ENCODE results near the gene CAMK2B. TPM values are rescaled to one million over a fixed set of nuclear protein-coding genes. Genes with fewer than 3 reads are reported as not detected.

The CAMK2B gene
- total RNA-seq, 1 donor from 2014 or later: not detected

DNA sequence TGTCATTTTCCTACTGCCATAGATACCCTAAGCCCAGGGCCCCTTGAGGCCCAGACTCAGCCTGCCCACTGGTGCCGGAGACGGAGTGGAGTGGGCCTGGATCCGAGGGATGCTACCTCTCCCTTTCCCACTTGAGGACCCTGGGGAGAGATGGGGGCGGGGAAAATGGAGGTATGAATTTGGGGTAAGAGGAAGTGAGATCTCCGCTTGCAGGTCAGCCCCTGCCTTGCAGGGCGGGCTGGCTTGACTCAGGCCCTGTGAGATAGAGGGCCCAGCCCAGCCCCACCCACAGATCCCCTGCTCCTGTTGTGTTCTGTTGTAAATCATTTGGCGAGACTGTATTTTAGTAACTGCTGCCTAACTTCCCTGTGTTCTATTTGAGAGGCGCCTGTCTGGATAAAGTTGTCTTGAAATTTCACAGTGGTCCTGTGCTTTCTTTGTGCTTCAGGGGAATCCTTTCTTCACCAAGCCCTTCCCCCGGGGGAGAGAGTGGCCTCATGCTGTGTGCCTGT, 111.5 kb downstream of the CAMK2B start:
- no peak overlapping the region for H3K4me3 ChIP-seq (ENCODE audit: low read depth, low read length)
- no peak for TF ChIP-seq CTCF (conservative IDR thresholded peaks at IDR 0.05; ENCODE audit: low read depth, low read length)
- DNase-seq (ENCODE audit: low read depth): no peak

DNA sequence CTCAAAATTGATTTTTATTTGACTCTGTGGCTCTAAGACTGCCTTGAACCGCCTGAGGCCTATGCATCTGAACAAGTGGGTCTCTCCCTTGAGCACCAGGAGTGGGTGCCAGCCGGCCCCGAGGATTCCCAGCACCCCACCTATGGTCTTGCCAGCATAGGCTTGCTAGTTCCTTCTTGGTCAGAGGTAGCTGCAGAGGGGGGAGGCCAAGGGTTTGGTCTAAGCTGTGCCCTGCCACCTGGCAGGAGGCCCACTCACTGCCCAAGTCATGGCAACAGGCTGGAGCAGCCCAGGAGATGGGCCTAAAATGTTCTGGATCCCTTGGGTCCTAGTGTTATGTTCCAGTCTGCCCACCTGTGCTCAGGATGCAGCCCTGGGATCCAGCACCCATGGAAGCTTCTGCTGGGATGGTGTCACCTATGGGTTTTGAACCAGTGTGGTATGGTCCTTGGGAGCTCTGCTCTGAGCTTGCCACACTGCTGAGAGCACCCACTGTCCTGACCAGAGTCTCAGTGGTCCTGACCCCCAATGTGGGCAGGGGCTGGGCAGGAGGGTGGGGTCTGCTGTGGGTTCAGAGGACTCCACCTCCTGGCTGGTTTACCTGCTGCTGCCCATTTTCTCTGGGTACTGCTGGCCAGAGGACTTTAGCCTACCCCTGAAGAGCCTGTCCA, 112.1 kb downstream of the CAMK2B start:
- no peak for TF ChIP-seq CTCF (conservative IDR thresholded peaks at IDR 0.05; ENCODE audit: low read depth, low read length)
- no peak overlapping the region for H3K4me3 ChIP-seq (ENCODE audit: low read depth, low read length)
- no peak for DNase-seq (ENCODE audit: low read depth)

DNA sequence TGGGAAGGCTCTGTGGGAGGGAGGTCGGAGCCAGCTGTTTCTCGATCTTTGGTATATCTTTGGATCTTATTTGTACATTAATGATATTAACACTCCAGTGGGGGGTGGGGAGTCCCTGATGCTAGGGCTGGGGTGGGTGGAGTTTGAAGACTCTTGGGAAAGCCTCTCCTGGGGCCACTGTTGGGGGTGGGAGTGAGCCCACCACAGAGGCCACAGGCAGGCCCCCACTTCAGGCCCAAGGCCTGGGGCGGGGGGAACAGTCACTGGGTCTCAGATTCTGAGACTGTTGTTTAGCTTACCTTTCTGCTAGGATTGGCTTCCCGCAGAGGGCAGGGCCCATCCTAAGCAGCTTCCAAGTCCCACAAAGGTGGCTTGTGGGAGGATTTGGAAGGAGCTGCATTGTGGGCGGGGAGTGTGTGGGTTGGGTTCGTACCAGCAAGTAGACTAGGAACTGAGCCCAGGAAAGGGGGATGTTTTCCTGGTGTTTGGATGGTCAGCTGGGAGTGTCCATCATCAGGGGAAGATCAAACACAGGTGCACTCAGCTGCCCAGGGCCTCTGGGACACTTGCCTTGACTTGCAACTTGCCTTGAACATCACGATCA, 112.7 kb downstream of the CAMK2B start:
- no peak for TF ChIP-seq CTCF (conservative IDR thresholded peaks at IDR 0.05; ENCODE audit: low read depth, low read length)
- H3K4me3 ChIP-seq (ENCODE audit: low read depth, low read length): no peak overlapping the region
- DNase-seq (ENCODE audit: low read depth): no peak

GRCh38 chr7:44212018-44212417, 113.4 kb downstream of the CAMK2B start:
- no peak for DNase-seq (ENCODE audit: low read depth)
- no peak for TF ChIP-seq CTCF (conservative IDR thresholded peaks at IDR 0.05; ENCODE audit: low read depth, low read length)

DNA sequence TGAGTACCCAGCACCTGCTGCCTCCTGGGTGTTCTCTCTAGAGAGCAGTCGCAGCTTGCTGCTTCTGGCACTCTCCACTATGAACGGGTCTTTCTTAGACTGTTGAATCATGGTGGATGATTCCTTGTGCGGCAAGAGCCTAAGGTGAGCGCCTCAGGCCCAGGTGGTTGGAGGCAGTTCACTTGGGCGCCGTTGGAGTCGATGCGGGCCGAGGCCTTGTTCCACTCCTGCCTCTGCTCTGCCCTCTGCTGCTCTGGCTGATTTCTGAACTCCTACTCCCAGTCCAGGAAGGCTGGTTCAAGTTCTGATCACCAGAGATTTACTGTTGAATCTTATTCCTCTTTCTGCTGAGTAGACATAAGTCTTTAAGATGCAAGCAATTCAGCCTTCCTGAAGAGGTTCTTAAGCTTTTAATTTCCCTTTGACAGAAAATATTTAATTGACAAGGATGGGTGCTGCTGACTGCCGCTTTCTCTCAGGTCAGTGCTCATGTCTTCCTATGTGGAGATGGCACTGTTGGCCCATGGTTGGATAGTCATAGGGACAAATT, 114.2 kb downstream of the CAMK2B start:
- DNase-seq (ENCODE audit: low read depth): no peak
- no peak overlapping the region for H3K4me3 ChIP-seq (ENCODE audit: low read depth, low read length)
- no peak for TF ChIP-seq CTCF (conservative IDR thresholded peaks at IDR 0.05; ENCODE audit: low read depth, low read length)

More at GRCh38 chr7:44212018-44212417, 113.4 kb downstream of the CAMK2B start:
- no peak overlapping the region for H3K4me3 ChIP-seq (ENCODE audit: low read depth, low read length)

DNA sequence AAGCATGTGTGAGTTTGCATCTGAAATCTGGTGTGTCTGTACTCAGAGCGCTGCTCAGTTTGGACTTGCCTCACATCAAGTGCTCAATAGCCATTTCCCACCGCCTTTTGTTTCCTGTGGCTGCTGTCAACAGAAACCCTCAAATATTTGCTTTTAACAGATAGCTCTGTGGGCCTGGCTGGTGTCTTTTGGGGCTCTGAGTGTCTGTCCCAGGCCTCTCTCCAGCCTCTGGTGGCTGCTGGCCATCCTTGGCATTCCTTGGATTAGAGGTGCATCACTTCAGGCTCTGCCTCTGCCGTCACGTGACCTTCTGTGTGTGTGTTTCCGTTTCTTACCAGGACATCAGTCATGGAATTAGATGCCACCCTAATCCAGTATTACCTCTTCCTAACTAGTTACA, 115.3 kb downstream of the CAMK2B start:
- TF ChIP-seq CTCF (conservative IDR thresholded peaks at IDR 0.05; ENCODE audit: low read depth, low read length): no peak
- no peak overlapping the region for H3K4me3 ChIP-seq (ENCODE audit: low read depth, low read length)
- no peak for DNase-seq (ENCODE audit: low read depth)

All from epithelial cell of proximal tubule (primary cell).